ENCODE measurements around the gene ZNF132.

The ZNF132 gene

GRCh38 chr19:58387338-58388174 lies 52.4 kb downstream of the ZNF132 start:
- no peak for DNase-seq (ENCODE audit: low read depth in 2 of 2)

DNA sequence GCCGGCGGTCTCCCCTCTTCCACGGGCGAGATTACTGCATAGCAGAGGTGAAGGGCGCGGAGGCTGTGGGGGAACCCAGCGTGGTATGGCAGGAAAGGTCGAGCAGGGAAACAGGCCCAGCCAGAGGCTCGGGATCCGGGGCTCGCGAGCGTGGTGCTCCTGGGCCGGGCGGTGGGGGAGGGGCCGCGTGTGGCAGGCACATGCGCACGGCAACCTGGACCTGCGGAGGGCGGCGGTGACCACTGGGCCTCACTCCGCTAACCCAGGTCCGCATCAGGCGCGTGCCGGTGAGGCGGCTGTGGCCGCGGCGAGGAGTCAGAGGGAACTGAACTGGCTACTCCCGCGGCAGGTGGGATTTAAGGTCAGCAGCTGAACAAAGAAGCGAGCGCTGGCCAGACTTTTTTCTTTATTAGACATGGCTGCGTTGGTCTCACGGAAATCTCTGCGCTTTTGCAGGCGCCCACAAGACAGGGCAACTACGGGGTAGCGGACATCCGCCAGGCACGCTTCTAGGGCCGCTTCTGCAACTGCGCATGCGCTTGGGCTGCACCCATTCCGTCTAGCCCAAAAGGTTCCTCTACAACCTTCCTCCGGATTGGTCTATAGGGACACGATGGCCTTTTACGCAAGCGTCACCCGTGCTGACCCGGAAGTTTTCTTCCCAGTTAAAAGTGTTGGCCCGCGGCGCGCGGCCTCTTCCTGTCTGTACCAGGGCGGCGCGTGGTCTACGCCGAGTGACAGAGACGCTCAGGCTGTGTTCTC lies 53.2 kb downstream of the ZNF132 start, which contains the start of gene RPS5:
TSS of gene RPS5 (plus strand) at position 694 of the 762 bp plus-strand sequence. CDS start 869 bp downstream, outside the sequence.
- peak; percentile 87 to 93 for DNase-seq (ENCODE audit: low read depth in 2 of 2)

DNA sequence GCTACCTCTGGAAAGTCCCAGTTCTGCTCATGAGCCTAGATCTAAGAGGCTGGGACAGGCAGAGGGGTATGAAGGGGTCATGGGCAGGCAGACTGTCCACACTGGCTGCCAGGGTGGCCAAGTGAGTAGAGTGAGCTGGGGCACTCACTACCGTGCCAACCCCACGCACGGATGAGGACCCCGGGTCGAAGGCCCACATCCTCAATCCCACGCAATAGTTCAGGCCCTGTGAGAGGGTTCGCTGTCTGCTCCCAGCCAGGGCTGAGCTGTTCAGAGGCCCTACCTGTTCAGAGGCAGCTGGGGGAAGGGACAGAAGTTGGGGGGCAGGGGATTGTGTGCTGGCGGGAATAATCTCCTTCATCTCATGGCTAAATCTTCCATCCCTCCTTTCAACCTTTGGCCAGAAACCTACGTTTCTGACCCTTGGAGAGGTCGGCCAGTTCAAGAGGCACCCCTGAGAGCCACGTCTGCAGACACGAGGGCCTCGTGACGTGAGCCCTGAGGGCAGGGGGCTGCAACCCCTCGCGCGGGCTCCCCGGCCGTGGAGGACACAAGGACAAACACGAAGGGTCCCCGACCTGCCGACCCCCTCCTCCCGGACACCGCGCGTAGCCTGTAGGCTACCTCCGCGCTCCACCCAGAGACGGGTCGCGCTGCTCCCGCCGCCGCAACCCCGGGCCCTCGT lies 53.9 kb downstream of the ZNF132 start:
- DNase-seq (ENCODE audit: low read depth in 2 of 2), result no peak

DNA sequence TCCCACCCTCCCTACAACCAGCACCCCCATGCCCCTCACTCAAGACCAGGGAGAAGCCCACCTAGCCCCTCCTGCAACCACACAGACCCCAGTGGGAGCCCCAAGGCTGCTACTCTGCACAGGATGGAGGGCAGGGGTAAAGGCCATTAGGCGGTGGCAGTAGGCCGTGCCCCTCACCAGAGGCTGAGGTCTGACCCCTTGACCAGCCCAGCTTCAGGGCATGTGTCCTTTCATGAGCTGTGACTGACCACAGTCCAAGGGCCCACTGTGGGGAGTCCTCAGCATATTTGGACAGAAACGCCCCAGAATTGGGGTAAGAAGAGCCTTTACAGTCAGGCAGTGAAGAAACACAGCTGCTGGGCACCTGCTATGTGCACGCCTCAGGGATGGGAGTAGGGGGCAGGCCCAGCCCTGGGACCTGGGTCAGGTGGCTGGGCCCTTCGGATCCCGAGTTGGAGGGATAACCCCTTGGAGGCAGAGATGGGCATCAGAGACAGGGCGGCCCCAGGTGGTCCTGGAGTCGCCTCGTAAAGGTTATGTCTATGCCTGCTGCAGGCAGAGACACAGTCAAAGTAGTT lies 54.6 kb downstream of the ZNF132 start:
- DNase-seq (ENCODE audit: low read depth in 2 of 2), result no peak

GRCh38 chr19:58382997-58383603 lies 56.9 kb downstream of the ZNF132 start:
- DNase-seq (ENCODE audit: low read depth in 2 of 2), result no peak
